ENCODE results near the gene TMEM63B. TPM values are rescaled to one million over a fixed set of nuclear protein-coding genes. Genes with fewer than 3 reads are reported as not detected.

TMEM63B gene
- total and polyA plus RNA-seq, 11 donors = 26.2 to 52.9 (median 41.2) TPM

- Histone ChIP-seq H3K36me3 (peaks cover 0 to 76% (median 58%) of the 10 kb centered on the region in 9 donors), H3K4me3 (no peak overlapping the region), H3K27ac (no peak overlapping the region), H3K27me3 (no peaks in the 10 kb centered on the region), H3K9me3 (no peaks in the 10 kb centered on the region), H3K4me1 (peaks cover 0 to 18% (median 6%) of the 10 kb centered on the region in 12 donors)
- WGBS, 4 donors = 82 to 91% (median 87%) methylated on average over 8 to 9 of the region's 9 CpGs
- TF ChIP-seq POLR2A (IDR thresholded peaks at IDR 0.05) (no peak), CTCF (IDR thresholded peaks at IDR 0.05) (no peak)
- DNase-seq = no peak
- ATAC-seq = no peak
- intact Hi-C loops (cut with DNase I) = no loop called here
Measured at GRCh38 chr6:44148306-44148705, 21.0 kb downstream of the TMEM63B start.

- Histone ChIP-seq H3K27me3 (no peaks in the 10 kb centered on the region), H3K4me1 (peaks cover 0 to 18% (median 6%) of the 10 kb centered on the region in 12 donors), H3K9me3 (no peaks in the 10 kb centered on the region), H3K36me3 (peaks cover 0 to 71% (median 51%) of the 10 kb centered on the region in 9 donors), H3K4me3 (no peak overlapping the region), H3K27ac (no peak overlapping the region)
- no peak for ATAC-seq
- TF ChIP-seq POLR2A (IDR thresholded peaks at IDR 0.05) (no peak), CTCF (IDR thresholded peaks at IDR 0.05) (no peak)
- DNase-seq = no peak
- WGBS, 4 donors = 78 to 93% (median 91%) methylated on average over 7 of the region's 7 CpGs
- intact Hi-C loops (cut with DNase I) = loop anchor here in 6 of 10 donors (1.0 to 10.0 kb wide), 6 partner anchors 49 to 193 kb away; partner anchors contain the start of gene SPATS1 (in 1 of the 6)
Measured at GRCh38 chr6:44149369-44150012, 22.1 kb downstream of the TMEM63B start.

GRCh38 chr6:44150317-44150917 is 23.1 kb downstream of the TMEM63B start:
- H3K4me1 ChIP-seq = peaks cover 0 to 18% (median 6%) of the 10 kb centered on the region in 12 donors
- WGBS, 4 donors = 50 to 53% (median 52%) methylated on average over 3 of the region's 3 CpGs
- intact Hi-C loops (cut with DNase I) = loop anchor here in 6 of 10 donors (1.0 to 10.0 kb wide), 6 partner anchors 50 to 192 kb away; partner anchors contain the start of gene SPATS1 (in 1 of the 6)
- H3K4me3 ChIP-seq = no peak overlapping the region
- TF ChIP-seq POLR2A (IDR thresholded peaks at IDR 0.05) (no peak), CTCF (IDR thresholded peaks at IDR 0.05) (no peak)
- DNase-seq (no peak), ATAC-seq (peak in 2 of 4 donors; percentile 12 to 27)
- H3K9me3 ChIP-seq = no peaks in the 10 kb centered on the region
- peaks cover 0 to 62% (median 45%) of the 10 kb centered on the region in 9 donors for H3K36me3 ChIP-seq
- H3K27me3 ChIP-seq = no peaks in the 10 kb centered on the region
- H3K27ac ChIP-seq = no peak overlapping the region

Data from heart left ventricle (tissue), 16 donors.